OCI-LY7 (cell line): Measurements from ENCODE around the gene SERPINI1. TPM values are rescaled to one million over a fixed set of nuclear protein-coding genes. Genes with fewer than 3 reads are reported as not detected.

Source experiments
- BruUV-seq: library from RNA; stranded (reverse); fragments of 400-500 nt; replicated peaks from 2 replicates; lab custom pipeline; 2021; lab: Mats Ljungman, UMichigan
- CTCF ChIA-PET: fragments of 300-600 bp; sonication (Branson Sonifier 250); formaldehyde crosslinking; loops from one replicate; lab custom pipeline; 2022; ENCODE audit warnings: antibody characterized with exemption; ENCODE audit not compliant: unreplicated experiment; lab: Charles Lee
- POLR2A ChIA-PET: fragments of 300-600 bp; sonication (Branson Sonifier 250); formaldehyde crosslinking; loops from one replicate; lab custom pipeline; 2022; ENCODE audit warnings: antibody characterized with exemption; lab: Charles Lee
- DNase-seq: peaks from one replicate; pipeline ENCODE4 v3.0.0-alpha.2; 2015; ENCODE audit warnings: low spot score
- H2AFZ ChIP-seq: fragments of 200-600 bp; sonication (generic), shearing (Covaris generic); 2 replicates; pipeline ENCODE4 v1.6.1; 2014; ENCODE audit warnings: mild to moderate bottlenecking, antibody characterized with exemption, low read length, moderate library complexity
- H3K27ac ChIP-seq: fragments of 200-600 bp; sonication (generic); 2 replicates; pipeline ENCODE4 v1.5.1; 2014; ENCODE audit warnings: mixed run types, low read depth, mild to moderate bottlenecking, moderate library complexity, low read length, inconsistent platforms; ENCODE audit not compliant: poor library complexity, severe bottlenecking
- H3K36me3 ChIP-seq: fragments of 200-600 bp; sonication (generic); 2 replicates; pipeline ENCODE4 v1.6.1; 2014; ENCODE audit warnings: mild to moderate bottlenecking, antibody characterized with exemption, low read length, moderate library complexity, mixed read lengths; ENCODE audit not compliant: insufficient read depth
- H3K4me1 ChIP-seq: fragments of 200-600 bp; sonication (generic); 2 replicates; pipeline ENCODE4 v1.5.1; 2014; ENCODE audit warnings: mild to moderate bottlenecking, low read length; ENCODE audit not compliant: insufficient read depth, poor library complexity, severe bottlenecking
- H3K4me2 ChIP-seq: fragments of 200-600 bp; sonication (generic); 2 replicates; pipeline ENCODE4 v1.6.1; 2014; ENCODE audit warnings: mild to moderate bottlenecking, low read length
- H3K4me3 ChIP-seq: fragments of 200-600 bp; sonication (generic); 2 replicates; pipeline ENCODE4 v1.5.1; 2014; ENCODE audit warnings: mild to moderate bottlenecking, low read depth, low read length; ENCODE audit not compliant: poor library complexity, severe bottlenecking
- H3K79me2 ChIP-seq: fragments of 200-600 bp; sonication (generic); 2 replicates; pipeline ENCODE4 v1.6.1; 2016; ENCODE audit warnings: low read depth, mild to moderate bottlenecking, low read length, moderate library complexity, mixed read lengths; ENCODE audit not compliant: insufficient read depth
- H3K9me2 ChIP-seq: fragments of 200-600 bp; sonication (generic); 2 replicates; pipeline ENCODE4 v1.6.1; 2016; ENCODE audit warnings: mild to moderate bottlenecking, low read length, mixed read lengths; ENCODE audit not compliant: insufficient read depth
- H3K9me3 ChIP-seq: fragments of 200-600 bp; sonication (generic); 2 replicates; pipeline ENCODE4 v1.6.1; 2014; ENCODE audit warnings: mild to moderate bottlenecking, mixed run types, low read length, mixed read lengths
- H4K20me1 ChIP-seq: fragments of 200-600 bp; sonication (generic); 2 replicates; pipeline ENCODE4 v1.6.1; 2014; ENCODE audit warnings: mild to moderate bottlenecking, antibody characterized with exemption, low read length, moderate library complexity, mixed read lengths; ENCODE audit not compliant: insufficient read depth
- EZH2phosphoT487 ChIP-seq: fragments of 200-600 bp; sonication (generic); IDR thresholded peaks from 2 replicates; pipeline ENCODE4 v1.6.1; 2018; ENCODE audit warnings: low read depth, borderline replicate concordance, mild to moderate bottlenecking, mixed run types, antibody characterized with exemption, low read length, moderate library complexity, mixed read lengths
- intact Hi-C: fragments of 100-400 bp; cut with micrococcal nuclease; formaldehyde crosslinking; loops from one replicate; pipeline ENCODE4 v1.10.0; 2022; ENCODE audit not compliant: unreplicated experiment
- total RNA-seq, 2 experiments: library from RNA; depleted of rRNA in 1 of 2; stranded (reverse); fragments of >200 nt in 1 of 2; shearing (Covaris generic) in 1 of 2; gene quantifications; 2 replicates each; pipeline ENCODE4 v1.2.3, GENCODE V29; 2014 to 2022
- TF ChIP-seq, protein P1 (sequence below): fragments of 200-600 bp; sonication (generic); conservative IDR thresholded peaks from 2 replicates; pipeline ENCODE4 v1.5.1; 2014; ENCODE audit warnings: mild to moderate bottlenecking, antibody characterized with exemption, low read length, moderate library complexity, mixed read lengths

The SERPINI1 gene
- total RNA-seq, 2 experiments from 2014 or later, result 9.0 to 12.9 TPM

DNA sequence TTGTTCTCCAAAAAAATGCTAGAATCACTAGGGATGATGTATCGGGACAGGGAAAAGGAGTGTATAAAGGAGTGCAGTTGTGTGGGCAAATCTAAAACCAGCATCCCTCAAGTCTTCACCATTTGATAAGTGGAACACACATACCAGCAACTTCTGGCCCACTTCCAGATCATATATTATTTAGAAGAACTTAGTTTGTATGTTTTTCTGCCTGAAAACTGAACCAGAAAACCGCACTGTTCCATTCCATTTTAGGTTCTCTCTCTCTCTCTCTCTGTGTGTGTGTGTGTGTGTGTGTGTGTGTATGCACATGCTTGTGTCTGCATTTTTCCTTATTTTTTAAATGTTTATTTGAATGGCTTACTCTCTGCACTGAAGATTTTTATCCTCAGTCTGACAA lies 93.5 kb downstream of the SERPINI1 start:
- peak overlapping the region; percentile 54 for H3K27ac ChIP-seq
- H4K20me1 ChIP-seq, result no peaks in the 10 kb centered on the region
- H3K79me2 ChIP-seq, result no peaks in the 10 kb centered on the region
- BruUV-seq, result no TSS peak
- H3K9me3 ChIP-seq, result no peaks in the 10 kb centered on the region; the same call in 1 of the 2 replicates
- peaks cover 28% of the 10 kb centered on the region for H3K4me1 ChIP-seq
- H2AFZ ChIP-seq, result peak overlapping the region; percentile 29; the same call in 1 of the 2 replicates
- no peaks in the 10 kb centered on the region for H3K9me2 ChIP-seq
- H3K4me3 ChIP-seq, result no peak overlapping the region
- no peaks in the 10 kb centered on the region for H3K36me3 ChIP-seq
- intact Hi-C loops, result no loop called here
- H3K4me2 ChIP-seq, result peak overlapping the region; percentile 60
- peak; percentile 44 for DNase-seq
- ChIA-PET POLR2A (interaction anchor here (0.7 kb wide), 1 partner anchor 102 kb away, joined by 3 read pairs; no protein-coding TSS in a partner anchor), CTCF (no interaction called here)
- TF ChIP-seq EZH2phosphoT487, result no peak
- TF ChIP-seq, protein P1, sequence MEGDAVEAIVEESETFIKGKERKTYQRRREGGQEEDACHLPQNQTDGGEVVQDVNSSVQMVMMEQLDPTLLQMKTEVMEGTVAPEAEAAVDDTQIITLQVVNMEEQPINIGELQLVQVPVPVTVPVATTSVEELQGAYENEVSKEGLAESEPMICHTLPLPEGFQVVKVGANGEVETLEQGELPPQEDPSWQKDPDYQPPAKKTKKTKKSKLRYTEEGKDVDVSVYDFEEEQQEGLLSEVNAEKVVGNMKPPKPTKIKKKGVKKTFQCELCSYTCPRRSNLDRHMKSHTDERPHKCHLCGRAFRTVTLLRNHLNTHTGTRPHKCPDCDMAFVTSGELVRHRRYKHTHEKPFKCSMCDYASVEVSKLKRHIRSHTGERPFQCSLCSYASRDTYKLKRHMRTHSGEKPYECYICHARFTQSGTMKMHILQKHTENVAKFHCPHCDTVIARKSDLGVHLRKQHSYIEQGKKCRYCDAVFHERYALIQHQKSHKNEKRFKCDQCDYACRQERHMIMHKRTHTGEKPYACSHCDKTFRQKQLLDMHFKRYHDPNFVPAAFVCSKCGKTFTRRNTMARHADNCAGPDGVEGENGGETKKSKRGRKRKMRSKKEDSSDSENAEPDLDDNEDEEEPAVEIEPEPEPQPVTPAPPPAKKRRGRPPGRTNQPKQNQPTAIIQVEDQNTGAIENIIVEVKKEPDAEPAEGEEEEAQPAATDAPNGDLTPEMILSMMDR, result no peak

DNA sequence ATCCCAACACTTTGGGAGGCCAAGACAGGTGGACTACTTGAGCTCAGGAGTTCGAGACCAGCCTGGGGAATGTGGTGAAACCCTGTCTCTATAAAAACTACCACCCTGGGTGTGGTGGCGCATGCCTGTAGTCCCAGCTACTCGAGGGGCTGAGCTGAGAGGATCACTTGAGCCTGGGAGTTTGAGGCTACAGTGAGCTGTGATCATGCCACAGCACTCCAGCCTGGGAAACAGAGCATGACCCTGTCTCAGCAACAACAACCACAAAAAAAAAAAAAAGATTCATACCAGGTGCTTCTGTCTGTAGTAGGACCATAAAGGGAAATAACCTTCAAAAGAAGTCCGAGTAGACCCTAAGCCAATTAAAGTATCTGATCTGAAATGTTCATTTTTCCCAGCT lies 94.5 kb downstream of the SERPINI1 start:
- intact Hi-C loops, result no loop called here
- CTCF ChIA-PET, result no interaction called here
- no peaks in the 10 kb centered on the region for H4K20me1 ChIP-seq
- BruUV-seq, result no TSS peak
- no peaks in the 10 kb centered on the region for H3K36me3 ChIP-seq
- POLR2A ChIA-PET, result interaction anchor here (0.7 to 1.4 kb wide), 9 partner anchors 12 to 682 kb away, joined by 3 to 5 read pairs (median 3); no protein-coding TSS in a partner anchor
- peak overlapping the region; percentile 76 for H2AFZ ChIP-seq
- H3K9me3 ChIP-seq, result no peaks in the 10 kb centered on the region; the same call in 1 of the 2 replicates
- peak overlapping the region; percentile 26 for H3K4me3 ChIP-seq
- no peaks in the 10 kb centered on the region for H3K79me2 ChIP-seq
- peak; percentile 76 for DNase-seq
- H3K27ac ChIP-seq, result peak overlapping the region; percentile 54
- peaks cover 28% of the 10 kb centered on the region for H3K4me1 ChIP-seq
- no peaks in the 10 kb centered on the region for H3K9me2 ChIP-seq
- H3K4me2 ChIP-seq, result peak overlapping the region; percentile 60
- no peak for TF ChIP-seq EZH2phosphoT487
- TF ChIP-seq, protein P1, result peak; percentile 34; the same call in 1 of the 2 replicates

DNA sequence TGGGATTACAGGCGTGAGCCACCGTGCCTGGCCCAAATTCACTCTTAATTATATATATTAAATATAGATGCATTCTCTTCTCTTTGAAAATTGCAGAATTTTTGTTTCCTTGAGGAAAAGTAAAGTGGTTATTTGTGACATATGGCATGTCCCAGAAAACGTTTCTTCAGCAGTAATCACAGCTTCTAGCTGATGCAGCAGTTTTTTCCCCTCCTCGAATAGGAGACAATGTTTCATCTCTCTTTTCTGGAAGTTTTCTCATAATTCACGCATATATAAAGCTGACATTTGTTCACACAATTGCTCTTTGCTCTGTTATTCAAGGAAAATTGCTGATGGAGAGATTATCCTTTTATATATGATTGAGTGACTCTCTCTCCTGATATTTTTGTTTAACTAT lies 99.8 kb downstream of the SERPINI1 start:
- no TSS peak for BruUV-seq
- intact Hi-C loops, result no loop called here
- Histone ChIP-seq H4K20me1 (no peaks in the 10 kb centered on the region), H3K4me1 (peaks cover 11% of the 10 kb centered on the region), H3K27ac (no peak overlapping the region), H3K4me2 (no peak overlapping the region), H3K79me2 (no peaks in the 10 kb centered on the region), H3K36me3 (no peaks in the 10 kb centered on the region), H3K9me2 (no peaks in the 10 kb centered on the region), H3K4me3 (no peak overlapping the region), H2AFZ (no peak overlapping the region), H3K9me3 (no peaks in the 10 kb centered on the region; the same call in 1 of the 2 replicates)
- ChIA-PET POLR2A (interaction anchor here (0.5 to 1.7 kb wide), 2 partner anchors 26 to 65 kb away, joined by 3 to 4 read pairs; no protein-coding TSS in a partner anchor), CTCF (no interaction called here)
- TF ChIP-seq, protein P1, result no peak
- no peak for TF ChIP-seq EZH2phosphoT487
- no peak for DNase-seq
